BJ (cell line): Measurements from ENCODE around the gene LRIT1. TPM values are rescaled to one million over a fixed set of nuclear protein-coding genes. Genes with fewer than 3 reads are reported as not detected.

Experiments used
- CTCF ChIA-PET: fragments of 350-600 bp; formaldehyde crosslinking; extraction: SDS; loops from one replicate; lab custom pipeline; 2021; ENCODE audit warnings: antibody characterized with exemption, inconsistent platforms; lab: Yijun Ruan, JAX
- POLR2A ChIA-PET: fragments of 300-600 bp; sonication (Branson Sonifier 250); formaldehyde crosslinking; extraction: SDS; loops from one replicate; lab custom pipeline; 2021; ENCODE audit warnings: antibody characterized with exemption; lab: Charles Lee
- DNase-seq: peaks from one replicate; pipeline ENCODE4 v3.0.0-alpha.2; 2011; ENCODE audit warnings: low read depth
- H3K27me3 ChIP-seq: 2 replicates; pipeline ENCODE4 v1.6.0; 2011; ENCODE audit warnings: low read length; ENCODE audit not compliant: control insufficient read depth, insufficient read depth
- H3K36me3 ChIP-seq: 2 replicates; pipeline ENCODE4 v1.5.1; 2011; ENCODE audit warnings: low read length; ENCODE audit not compliant: control insufficient read depth, insufficient read depth
- H3K4me3 ChIP-seq: 2 replicates; pipeline ENCODE4 v1.5.1; 2011; ENCODE audit warnings: low read depth, mild to moderate bottlenecking, control low read depth, low read length
- polyA plus RNA-seq: library from polyadenylated mRNA; depleted of rRNA; stranded (reverse); fragments of >200 nt; gene quantifications from 2 replicates; pipeline ENCODE4 v1.2.3, GENCODE V29; 2011
- TF ChIP-seq, protein P1 (sequence below): IDR thresholded peaks from 2 replicates; pipeline ENCODE4 v1.5.1; 2011; ENCODE audit warnings: low read depth, mild to moderate bottlenecking, control low read depth, inconsistent platforms, low read length, moderate library complexity; ENCODE audit not compliant: insufficient read depth

LRIT1 gene
- polyA plus RNA-seq, 1 experiment: not detected

DNA sequence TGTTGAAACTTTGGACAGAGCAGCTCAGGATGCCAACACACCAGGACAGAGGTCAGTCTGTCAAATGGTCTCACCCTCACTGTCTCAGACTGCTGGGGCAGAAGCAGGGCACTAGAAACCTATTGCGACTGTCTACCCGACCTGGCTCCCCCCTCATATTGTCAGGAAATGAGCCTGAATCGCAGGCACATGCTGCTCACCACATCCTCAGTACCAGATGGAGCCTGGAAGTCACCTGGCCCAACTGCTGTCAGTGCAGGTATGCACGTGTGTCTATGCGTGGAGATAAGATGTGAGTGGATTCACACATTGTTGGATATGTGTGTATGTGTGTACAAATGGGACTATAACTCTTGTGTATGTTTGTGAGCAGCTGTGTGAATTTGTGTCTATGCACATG, 50.2 kb downstream of the LRIT1 start:
- POLR2A ChIA-PET: no interaction called here
- TF ChIP-seq, protein P1, sequence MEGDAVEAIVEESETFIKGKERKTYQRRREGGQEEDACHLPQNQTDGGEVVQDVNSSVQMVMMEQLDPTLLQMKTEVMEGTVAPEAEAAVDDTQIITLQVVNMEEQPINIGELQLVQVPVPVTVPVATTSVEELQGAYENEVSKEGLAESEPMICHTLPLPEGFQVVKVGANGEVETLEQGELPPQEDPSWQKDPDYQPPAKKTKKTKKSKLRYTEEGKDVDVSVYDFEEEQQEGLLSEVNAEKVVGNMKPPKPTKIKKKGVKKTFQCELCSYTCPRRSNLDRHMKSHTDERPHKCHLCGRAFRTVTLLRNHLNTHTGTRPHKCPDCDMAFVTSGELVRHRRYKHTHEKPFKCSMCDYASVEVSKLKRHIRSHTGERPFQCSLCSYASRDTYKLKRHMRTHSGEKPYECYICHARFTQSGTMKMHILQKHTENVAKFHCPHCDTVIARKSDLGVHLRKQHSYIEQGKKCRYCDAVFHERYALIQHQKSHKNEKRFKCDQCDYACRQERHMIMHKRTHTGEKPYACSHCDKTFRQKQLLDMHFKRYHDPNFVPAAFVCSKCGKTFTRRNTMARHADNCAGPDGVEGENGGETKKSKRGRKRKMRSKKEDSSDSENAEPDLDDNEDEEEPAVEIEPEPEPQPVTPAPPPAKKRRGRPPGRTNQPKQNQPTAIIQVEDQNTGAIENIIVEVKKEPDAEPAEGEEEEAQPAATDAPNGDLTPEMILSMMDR: no peak
- CTCF ChIA-PET: no interaction called here
- H3K4me3 ChIP-seq: no peak overlapping the region
- peaks cover 17% of the 10 kb centered on the region for H3K27me3 ChIP-seq
- H3K36me3 ChIP-seq: no peaks in the 10 kb centered on the region
- no peak for DNase-seq

DNA sequence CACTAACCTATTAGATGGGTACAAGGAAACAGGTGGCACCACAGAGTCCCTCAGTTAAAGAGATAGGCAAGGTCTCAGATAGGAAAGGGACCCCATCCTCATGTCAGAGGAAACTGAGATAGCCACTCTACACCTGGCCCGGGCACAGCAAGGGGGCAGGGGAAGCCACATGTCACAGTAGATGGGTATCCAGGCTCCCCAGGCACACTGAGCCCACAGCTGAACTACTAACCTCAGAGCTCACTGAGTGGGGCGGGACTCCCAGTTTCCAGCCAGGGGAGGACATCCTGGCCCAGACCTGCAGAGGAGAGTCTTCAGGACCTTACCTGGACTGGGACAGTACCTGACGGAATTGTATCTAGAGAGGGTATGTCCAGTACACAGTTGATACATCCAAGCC, 50.7 kb downstream of the LRIT1 start:
- TF ChIP-seq, protein P1: no peak
- CTCF ChIA-PET: no interaction called here
- POLR2A ChIA-PET: no interaction called here
- DNase-seq: no peak
- Histone ChIP-seq H3K4me3 (no peak overlapping the region), H3K36me3 (no peaks in the 10 kb centered on the region), H3K27me3 (peaks cover 17% of the 10 kb centered on the region)

DNA sequence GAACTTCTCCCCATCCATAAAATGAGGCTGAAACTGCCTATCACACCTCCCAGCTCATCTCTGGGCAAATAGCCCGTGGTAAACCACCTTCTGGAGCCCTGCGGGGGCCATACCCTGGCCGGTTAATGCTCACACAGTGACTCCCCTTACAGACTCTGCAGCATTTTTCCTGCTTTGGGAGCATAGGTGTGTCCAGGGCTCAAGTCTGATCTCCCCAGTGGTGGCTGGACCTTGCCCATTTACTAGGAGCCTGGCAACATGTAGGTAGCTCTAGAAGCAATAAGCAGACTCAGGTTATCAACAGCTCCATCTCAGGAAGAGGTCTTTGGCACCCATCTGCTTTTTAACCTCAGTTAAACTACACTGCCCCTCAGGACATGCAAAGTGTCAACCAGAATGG, 52.5 kb downstream of the LRIT1 start:
- no peaks in the 10 kb centered on the region for H3K36me3 ChIP-seq
- TF ChIP-seq, protein P1: no peak
- H3K4me3 ChIP-seq: no peak overlapping the region
- no peak for DNase-seq
- ChIA-PET CTCF (no interaction called here), POLR2A (no interaction called here)
- H3K27me3 ChIP-seq: peaks cover 4% of the 10 kb centered on the region

DNA sequence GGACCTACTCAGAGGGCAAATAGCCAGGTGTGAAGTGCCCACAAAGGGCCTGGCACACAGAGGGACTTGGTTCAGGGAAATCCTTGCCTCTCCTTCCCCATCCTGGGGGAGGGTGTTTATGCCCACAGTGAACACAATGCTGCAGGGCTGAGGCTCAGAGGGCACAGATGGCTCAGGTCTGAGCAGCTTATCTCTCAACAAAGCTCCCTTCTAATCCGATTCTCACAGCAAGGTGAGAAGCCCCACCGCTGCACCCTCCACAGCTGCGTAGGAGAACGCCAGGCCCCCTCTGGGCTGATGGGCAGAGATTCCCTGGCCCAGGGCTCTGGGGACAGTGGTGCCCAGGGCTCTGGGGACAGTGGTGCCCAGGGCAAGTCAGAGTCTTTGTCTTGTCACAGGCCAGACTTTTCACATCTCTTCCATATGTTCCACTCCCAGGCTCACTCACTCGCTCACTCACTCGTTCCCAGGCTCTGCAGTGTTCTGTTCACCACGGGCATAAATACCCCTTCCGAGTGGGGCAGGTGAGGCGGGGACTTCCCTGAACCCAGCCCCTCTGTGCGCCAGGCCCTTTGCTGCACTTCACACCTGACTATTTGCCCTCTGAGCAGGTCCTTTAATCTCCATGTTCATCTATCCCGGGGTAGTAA, 55.7 kb downstream of the LRIT1 start:
- H3K36me3 ChIP-seq: no peaks in the 10 kb centered on the region
- ChIA-PET POLR2A (no interaction called here), CTCF (no interaction called here)
- no peak for DNase-seq
- no peak overlapping the region for H3K4me3 ChIP-seq
- H3K27me3 ChIP-seq: no peaks in the 10 kb centered on the region
- TF ChIP-seq, protein P1: no peak

DNA sequence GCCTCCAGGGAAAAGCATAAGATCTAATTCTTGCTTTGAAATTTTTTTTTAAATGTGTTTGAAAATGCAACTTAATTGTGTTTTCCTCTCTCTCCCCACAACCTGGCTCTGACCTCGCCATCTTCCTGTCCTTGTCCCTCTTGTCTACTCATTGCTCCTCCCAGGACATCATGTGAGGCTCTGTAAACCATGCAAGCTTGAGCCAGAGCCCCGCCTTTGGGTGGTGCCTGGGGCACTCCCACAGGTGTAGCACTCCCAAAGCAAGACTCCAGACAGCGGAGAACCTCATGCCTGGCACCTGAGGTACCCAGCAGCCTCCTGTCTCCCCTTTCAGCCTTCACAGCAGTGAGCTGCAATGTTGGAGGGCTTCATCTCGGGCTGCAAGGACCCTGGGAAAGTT, 56.8 kb downstream of the LRIT1 start:
- CTCF ChIA-PET: no interaction called here
- no peak for DNase-seq
- TF ChIP-seq, protein P1: no peak
- POLR2A ChIA-PET: no interaction called here
- no peaks in the 10 kb centered on the region for H3K27me3 ChIP-seq
- no peaks in the 10 kb centered on the region for H3K36me3 ChIP-seq
- H3K4me3 ChIP-seq: no peak overlapping the region
